ENCODE measurements around the gene UBP1. TPM values are rescaled to one million over a fixed set of nuclear protein-coding genes. Genes with fewer than 3 reads are reported as not detected.
"Not testable (repeated sequence)": the region's sequence is repeated elsewhere in the genome, so short reads cannot be mapped to it uniquely, and the experiment has no call there.

UBP1 gene
- 38.8 and 40.9 TPM in 2 replicates for total RNA-seq (2014; rRNA removed; shearing (Covaris generic))

- no peaks in the 10 kb centered on the region for H3K27me3 ChIP-seq
- H3K4me3 ChIP-seq, result peak within 1 kb of the TSS; percentile 92
- H3K4me1 ChIP-seq, result 0 out of 2 replicates have a peak, but pooled peaks cover 5% of the 10 kb centered on the region
- no peaks in the 10 kb centered on the region for H3K36me3 ChIP-seq
- H3K27ac ChIP-seq, result peak within 1 kb of the TSS; percentile 88
- H3K9me3 ChIP-seq (replicated peaks), result no peaks in the 10 kb centered on the region
- peak; percentile 96 to 98 for DNase-seq
These were observed at the start of gene UBP1 for GRCh38 chr3:33440328-33441224. TSS of gene UBP1 (minus strand) at chr3:33440405. CDS start at chr3:33439848, 557 bp downstream.

- H3K36me3 ChIP-seq, result no peaks in the 10 kb centered on the region
- H3K27ac ChIP-seq, result no peak overlapping the region
- no peaks in the 10 kb centered on the region for H3K9me3 ChIP-seq (replicated peaks)
- H3K27me3 ChIP-seq, result no peaks in the 10 kb centered on the region
- DNase-seq, result no peak
- H3K4me3 ChIP-seq, result no peak overlapping the region
- H3K4me1 ChIP-seq, result no peaks in the 10 kb centered on the region
These were observed 48.5 kb upstream of the UBP1 start for GRCh38 chr3:33488683-33489082.

GRCh38 chr3:33488246-33488645 lies 48.0 kb upstream of the UBP1 start:
- H3K27ac ChIP-seq, result no peak overlapping the region
- no peaks in the 10 kb centered on the region for H3K4me1 ChIP-seq
- H3K27me3 ChIP-seq, result no peaks in the 10 kb centered on the region
- DNase-seq, result no peak
- no peaks in the 10 kb centered on the region for H3K9me3 ChIP-seq (replicated peaks)
- no peaks in the 10 kb centered on the region for H3K36me3 ChIP-seq
- no peak overlapping the region for H3K4me3 ChIP-seq

GRCh38 chr3:33482111-33482521 lies 41.9 kb upstream of the UBP1 start:
- no peak overlapping the region for H3K4me3 ChIP-seq
- no peaks in the 10 kb centered on the region for H3K36me3 ChIP-seq
- no peaks in the 10 kb centered on the region for H3K9me3 ChIP-seq (replicated peaks)
- no peaks in the 10 kb centered on the region for H3K27me3 ChIP-seq
- H3K4me1 ChIP-seq, result no peaks in the 10 kb centered on the region
- DNase-seq, result no peak
- no peak overlapping the region for H3K27ac ChIP-seq

- DNase-seq, result no peak
- Histone ChIP-seq H3K4me1 (no peaks in the 10 kb centered on the region), H3K9me3 (replicated peaks) (no peaks in the 10 kb centered on the region), H3K4me3 (no peak overlapping the region), H3K36me3 (no peaks in the 10 kb centered on the region), H3K27ac (no peak overlapping the region), H3K27me3 (no peaks in the 10 kb centered on the region)
These were observed 34.7 kb upstream of the UBP1 start for GRCh38 chr3:33474896-33475295.

GRCh38 chr3:33473813-33474212 lies 33.6 kb upstream of the UBP1 start:
- H3K27ac ChIP-seq, result no peak overlapping the region
- no peak for DNase-seq
- H3K9me3 ChIP-seq (replicated peaks), result no peaks in the 10 kb centered on the region
- no peaks in the 10 kb centered on the region for H3K36me3 ChIP-seq
- H3K27me3 ChIP-seq, result no peaks in the 10 kb centered on the region
- no peaks in the 10 kb centered on the region for H3K4me1 ChIP-seq
- H3K4me3 ChIP-seq, result no peak overlapping the region

- no peaks in the 10 kb centered on the region for H3K27me3 ChIP-seq
- no peaks in the 10 kb centered on the region for H3K36me3 ChIP-seq
- H3K4me3 ChIP-seq, result no peak overlapping the region
- no peaks in the 10 kb centered on the region for H3K9me3 ChIP-seq (replicated peaks)
- no peaks in the 10 kb centered on the region for H3K4me1 ChIP-seq
- H3K27ac ChIP-seq, result no peak overlapping the region
- DNase-seq, result no peak
These were observed 27.6 kb upstream of the UBP1 start for GRCh38 chr3:33467786-33468185.

- DNase-seq, result no peak
These were observed 20.9 kb upstream of the UBP1 start for GRCh38 chr3:33461097-33461496.

GRCh38 chr3:33459577-33459976 lies 19.4 kb upstream of the UBP1 start:
- H3K27ac ChIP-seq; H3K4me1 ChIP-seq; H3K9me3 ChIP-seq (replicated peaks); H3K27me3 ChIP-seq; H3K4me3 ChIP-seq; H3K36me3 ChIP-seq; DNase-seq: not testable (repeated sequence)

More at GRCh38 chr3:33461097-33461496, 20.9 kb upstream of the UBP1 start:
- H3K27me3 ChIP-seq, result no peaks in the 10 kb centered on the region
- no peak overlapping the region for H3K27ac ChIP-seq
- H3K9me3 ChIP-seq (replicated peaks), result 0 out of 2 replicates have a peak, but pooled peaks cover 4% of the 10 kb centered on the region
- H3K36me3 ChIP-seq, result no peaks in the 10 kb centered on the region
- no peak overlapping the region for H3K4me3 ChIP-seq
- H3K4me1 ChIP-seq, result no peaks in the 10 kb centered on the region

- Histone ChIP-seq H3K27ac (no peak overlapping the region), H3K9me3 (replicated peaks) (0 out of 2 replicates have a peak, but pooled peaks cover 4% of the 10 kb centered on the region), H3K27me3 (no peaks in the 10 kb centered on the region), H3K4me1 (no peaks in the 10 kb centered on the region), H3K36me3 (no peaks in the 10 kb centered on the region), H3K4me3 (no peak overlapping the region)
- no peak for DNase-seq
These were observed 18.2 kb upstream of the UBP1 start for GRCh38 chr3:33458446-33458845.

GRCh38 chr3:33456756-33457155 lies 16.6 kb upstream of the UBP1 start:
- H3K27me3 ChIP-seq, result no peaks in the 10 kb centered on the region
- no peaks in the 10 kb centered on the region for H3K4me1 ChIP-seq
- no peaks in the 10 kb centered on the region for H3K36me3 ChIP-seq
- H3K4me3 ChIP-seq, result no peak overlapping the region
- 0 out of 2 replicates have a peak, but pooled peaks cover 4% of the 10 kb centered on the region for H3K9me3 ChIP-seq (replicated peaks)
- no peak overlapping the region for H3K27ac ChIP-seq
- peak in 1 of 2 experiments; percentile 6 for DNase-seq

- no peaks in the 10 kb centered on the region for H3K9me3 ChIP-seq (replicated peaks)
These were observed 13.1 kb upstream of the UBP1 start for GRCh38 chr3:33453331-33453761.

GRCh38 chr3:33451994-33452393 lies 11.8 kb upstream of the UBP1 start:
- H3K36me3 ChIP-seq; H3K4me1 ChIP-seq; H3K27ac ChIP-seq; H3K9me3 ChIP-seq (replicated peaks); H3K4me3 ChIP-seq; H3K27me3 ChIP-seq; DNase-seq: not testable (repeated sequence)

More at GRCh38 chr3:33453331-33453761, 13.1 kb upstream of the UBP1 start:
- no peak for DNase-seq
- Histone ChIP-seq H3K27ac (no peak overlapping the region), H3K36me3 (no peaks in the 10 kb centered on the region), H3K4me1 (no peaks in the 10 kb centered on the region), H3K4me3 (no peak overlapping the region), H3K27me3 (no peaks in the 10 kb centered on the region)

GRCh38 chr3:33447958-33448357 lies 7.8 kb upstream of the UBP1 start:
- H3K27ac ChIP-seq, result no peak overlapping the region
- H3K4me3 ChIP-seq, result no peak overlapping the region
- no peaks in the 10 kb centered on the region for H3K27me3 ChIP-seq
- no peaks in the 10 kb centered on the region for H3K9me3 ChIP-seq (replicated peaks)
- DNase-seq, result no peak
- no peaks in the 10 kb centered on the region for H3K4me1 ChIP-seq
- H3K36me3 ChIP-seq, result no peaks in the 10 kb centered on the region

- H3K4me3 ChIP-seq, result peak overlapping the region; percentile 42
- not testable (repeated sequence) for H3K27ac ChIP-seq; H3K4me1 ChIP-seq; H3K36me3 ChIP-seq; H3K27me3 ChIP-seq; H3K9me3 ChIP-seq (replicated peaks)
- DNase-seq, result peak in 1 of 2 experiments; percentile 6
These were observed 7.0 kb upstream of the UBP1 start for GRCh38 chr3:33447256-33447625.

Data from SJCRH30 (cell line).